Measurements from ENCODE around the gene UBAP1L. TPM values are rescaled to one million over a fixed set of nuclear protein-coding genes. Genes with fewer than 3 reads are reported as not detected.
"Not testable (repeated sequence)": the region's sequence is repeated elsewhere in the genome, so short reads cannot be mapped to it uniquely, and the experiment has no call there.

The UBAP1L gene
- total RNA-seq, 1 experiment from 2014 or later: 2.5 TPM

- H3K9me3 ChIP-seq (ENCODE audit: insufficient read depth, low read depth): no peaks in the 10 kb centered on the region
- H3K36me3 ChIP-seq (ENCODE audit: low read depth): 0 out of 2 replicates have a peak, but pooled peaks cover 5% of the 10 kb centered on the region
- H3F3A ChIP-seq (ENCODE audit: insufficient read depth, low read depth): 0 out of 2 replicates have a peak, but pooled peaks cover 3% of the 10 kb centered on the region
- H4K20me1 ChIP-seq (ENCODE audit: insufficient read depth): no peaks in the 10 kb centered on the region
- DNase-seq: no peak
- no peak overlapping the region for H3K27ac ChIP-seq
- no peak overlapping the region for H3K4me2 ChIP-seq
- POLR2A ChIA-PET (ENCODE audit: unreplicated experiment): no interaction called here
- H3K9me2 ChIP-seq (ENCODE audit: insufficient read depth): no peaks in the 10 kb centered on the region
- intact Hi-C loops (cut with micrococcal nuclease; ENCODE audit: unreplicated experiment): no loop called here
- H3K4me3 ChIP-seq: no peak overlapping the region
- TSS peak; percentile 19 for BruUV-seq (replicated peaks)
- H3K4me1 ChIP-seq (replicated peaks; ENCODE audit: insufficient read depth): no peaks in the 10 kb centered on the region
- no peaks in the 10 kb centered on the region for H3K27me3 ChIP-seq (ENCODE audit: insufficient read depth, low read depth)
- CTCF ChIA-PET: no interaction called here
- no peak overlapping the region for H2AFZ ChIP-seq
- no peaks in the 10 kb centered on the region for H3K79me2 ChIP-seq (ENCODE audit: low read depth)
- no peak for TF ChIP-seq EZH2 (IDR thresholded peaks at IDR 0.05; ENCODE audit: low read depth)
- TF ChIP-seq CTCF (conservative IDR thresholded peaks at IDR 0.05): no peak
Measured at GRCh38 chr15:65146438-65146837, 31.4 kb upstream of the UBAP1L start.

- H3F3A ChIP-seq (ENCODE audit: insufficient read depth, low read depth); H4K20me1 ChIP-seq (ENCODE audit: insufficient read depth); H3K79me2 ChIP-seq (ENCODE audit: low read depth); H3K27me3 ChIP-seq (ENCODE audit: insufficient read depth, low read depth); H3K27ac ChIP-seq; H3K9me3 ChIP-seq (ENCODE audit: insufficient read depth, low read depth); H3K4me1 ChIP-seq (replicated peaks; ENCODE audit: insufficient read depth); BruUV-seq (replicated peaks); DNase-seq; intact Hi-C loops (cut with micrococcal nuclease; ENCODE audit: unreplicated experiment); H3K4me3 ChIP-seq; H3K4me2 ChIP-seq; CTCF ChIA-PET; POLR2A ChIA-PET (ENCODE audit: unreplicated experiment); H3K36me3 ChIP-seq (ENCODE audit: low read depth); H2AFZ ChIP-seq; H3K9me2 ChIP-seq (ENCODE audit: insufficient read depth): not testable (repeated sequence)
Measured at GRCh38 chr15:65138631-65139030, 23.6 kb upstream of the UBAP1L start.

GRCh38 chr15:65137893-65138292 is 22.9 kb upstream of the UBAP1L start:
- DNase-seq; H3K4me1 ChIP-seq (replicated peaks; ENCODE audit: insufficient read depth); H3K27me3 ChIP-seq (ENCODE audit: insufficient read depth, low read depth); H3K9me2 ChIP-seq (ENCODE audit: insufficient read depth); BruUV-seq (replicated peaks); H3F3A ChIP-seq (ENCODE audit: insufficient read depth, low read depth); H3K4me3 ChIP-seq; H4K20me1 ChIP-seq (ENCODE audit: insufficient read depth); H3K79me2 ChIP-seq (ENCODE audit: low read depth); H3K4me2 ChIP-seq; H3K27ac ChIP-seq; H2AFZ ChIP-seq; H3K36me3 ChIP-seq (ENCODE audit: low read depth); intact Hi-C loops (cut with micrococcal nuclease; ENCODE audit: unreplicated experiment); CTCF ChIA-PET; H3K9me3 ChIP-seq (ENCODE audit: insufficient read depth, low read depth); POLR2A ChIA-PET (ENCODE audit: unreplicated experiment): not testable (repeated sequence)

- H3K9me3 ChIP-seq (ENCODE audit: insufficient read depth, low read depth); H3K4me1 ChIP-seq (replicated peaks; ENCODE audit: insufficient read depth); H3K9me2 ChIP-seq (ENCODE audit: insufficient read depth); H4K20me1 ChIP-seq (ENCODE audit: insufficient read depth); intact Hi-C loops (cut with micrococcal nuclease; ENCODE audit: unreplicated experiment); H3K4me3 ChIP-seq; H3K36me3 ChIP-seq (ENCODE audit: low read depth); H3K79me2 ChIP-seq (ENCODE audit: low read depth); H3F3A ChIP-seq (ENCODE audit: insufficient read depth, low read depth); BruUV-seq (replicated peaks); H3K4me2 ChIP-seq; H3K27me3 ChIP-seq (ENCODE audit: insufficient read depth, low read depth); POLR2A ChIA-PET (ENCODE audit: unreplicated experiment); H3K27ac ChIP-seq; DNase-seq; H2AFZ ChIP-seq; CTCF ChIA-PET: not testable (repeated sequence)
Measured at GRCh38 chr15:65137089-65137488, 22.1 kb upstream of the UBAP1L start.
